ENCODE results near the gene ARL14.
A peak's percentile ranks its signal among the peaks of the same experiment; 100 is the strongest.
"Not testable (repeated sequence)": the region's sequence is repeated elsewhere in the genome, so short reads cannot be mapped to it uniquely, and the experiment has no call there.

The ARL14 gene

GRCh38 chr3:160675566-160676124 lies 1.3 kb upstream of the ARL14 start:
- DNase-seq (ENCODE audit: low read depth in 2 of 3, low spot score in 1 of 3): no peak

GRCh38 chr3:160677459-160677881 lies 510 bp downstream of the ARL14 start:
- DNase-seq (ENCODE audit: low read depth in 2 of 3, low spot score in 1 of 3): no peak

- no peak for DNase-seq (ENCODE audit: low read depth in 2 of 3, low spot score in 1 of 3)
Measured at GRCh38 chr3:160678292-160678842, 1.4 kb downstream of the ARL14 start.

- no peak for DNase-seq (ENCODE audit: low read depth in 2 of 3, low spot score in 1 of 3)
Measured at GRCh38 chr3:160684368-160684740, 7.4 kb downstream of the ARL14 start.

- DNase-seq (ENCODE audit: low read depth in 2 of 3, low spot score in 1 of 3): no peak
Measured at GRCh38 chr3:160685144-160685766, 8.3 kb downstream of the ARL14 start.

- DNase-seq (ENCODE audit: low read depth in 2 of 3, low spot score in 1 of 3): no peak
Measured at GRCh38 chr3:160686955-160687535, 10.1 kb downstream of the ARL14 start.

GRCh38 chr3:160691151-160691550 lies 14.2 kb downstream of the ARL14 start:
- DNase-seq (ENCODE audit: low read depth in 2 of 3, low spot score in 1 of 3): no peak

- DNase-seq (ENCODE audit: low read depth in 2 of 3, low spot score in 1 of 3): no peak
Measured at GRCh38 chr3:160691962-160692361, 15.0 kb downstream of the ARL14 start.

GRCh38 chr3:160693191-160693590 lies 16.2 kb downstream of the ARL14 start:
- no peak for DNase-seq (ENCODE audit: low read depth in 2 of 3, low spot score in 1 of 3)

- DNase-seq (ENCODE audit: low read depth in 2 of 3, low spot score in 1 of 3): no peak
Measured at GRCh38 chr3:160694345-160694744, 17.4 kb downstream of the ARL14 start.

GRCh38 chr3:160695003-160695402 lies 18.0 kb downstream of the ARL14 start:
- no peak for DNase-seq (ENCODE audit: low read depth in 2 of 3, low spot score in 1 of 3)

- no peak for DNase-seq (ENCODE audit: low read depth in 2 of 3, low spot score in 1 of 3)
Measured at GRCh38 chr3:160695915-160696327, 19.0 kb downstream of the ARL14 start.

GRCh38 chr3:160697637-160698380 lies 20.8 kb downstream of the ARL14 start:
- no peak for DNase-seq (ENCODE audit: low read depth in 2 of 3, low spot score in 1 of 3)

GRCh38 chr3:160698599-160699195 lies 21.7 kb downstream of the ARL14 start:
- DNase-seq (ENCODE audit: low read depth in 2 of 3, low spot score in 1 of 3): no peak

- DNase-seq (ENCODE audit: low read depth in 2 of 3, low spot score in 1 of 3): no peak
Measured at GRCh38 chr3:160701490-160701889, 24.5 kb downstream of the ARL14 start.

GRCh38 chr3:160702290-160702689 lies 25.3 kb downstream of the ARL14 start:
- DNase-seq (ENCODE audit: low read depth in 2 of 3, low spot score in 1 of 3): no peak

- no peak for DNase-seq (ENCODE audit: low read depth in 2 of 3, low spot score in 1 of 3)
Measured at GRCh38 chr3:160703974-160704373, 27.0 kb downstream of the ARL14 start.

GRCh38 chr3:160707187-160707794 lies 30.3 kb downstream of the ARL14 start:
- DNase-seq (ENCODE audit: low read depth in 2 of 3, low spot score in 1 of 3): peak in 2 of 3 donors; percentile 3 to 17

GRCh38 chr3:160709477-160710182 lies 32.7 kb downstream of the ARL14 start:
- DNase-seq (ENCODE audit: low read depth in 2 of 3, low spot score in 1 of 3): no peak

- DNase-seq (ENCODE audit: low read depth in 2 of 3, low spot score in 1 of 3): not testable (repeated sequence)
Measured at GRCh38 chr3:160713144-160713543, 36.2 kb downstream of the ARL14 start.

Data from stimulated activated CD4-positive, alpha-beta T cell treated with anti-CD3 and anti-CD28 coated beads, Interleukin-12 subunit alpha, Interleukin-12 subunit beta, amount 100 ng/mL, for 48 hours (primary cell).